NCI-H526 treated with DMSO at 0.1 percent for 48 hours (cell line): ENCODE results near the gene ADCY3.

ENCODE experiments used
- DNase-seq: peaks from one replicate; lab custom pipeline; 2025; lab: John Stamatoyannopoulos, UW

ADCY3 gene

GRCh38 chr2:24920098-24920808 lies at the start of gene ADCY3:
Gene ADCY3 (minus strand): TSS chr2:24920237. CDS start chr2:24918987, 1,250 bp downstream.
- DNase-seq = peak; percentile 45

GRCh38 chr2:24969784-24970183 lies 49.7 kb upstream of the ADCY3 start:
- no peak for DNase-seq

GRCh38 chr2:24961903-24962302 lies 41.9 kb upstream of the ADCY3 start:
- DNase-seq = no peak

- no peak for DNase-seq
Measured at GRCh38 chr2:24959761-24960160, 39.7 kb upstream of the ADCY3 start.

- DNase-seq = no peak
Measured at GRCh38 chr2:24958411-24958935, 38.4 kb upstream of the ADCY3 start.

GRCh38 chr2:24957976-24958375 lies 37.9 kb upstream of the ADCY3 start:
- DNase-seq = no peak

- no peak for DNase-seq
Measured at GRCh38 chr2:24957221-24957620, 37.2 kb upstream of the ADCY3 start.

- DNase-seq = no peak
Measured at GRCh38 chr2:24955921-24956320, 35.9 kb upstream of the ADCY3 start.

- no peak for DNase-seq
Measured at GRCh38 chr2:24955232-24955631, 35.2 kb upstream of the ADCY3 start.

GRCh38 chr2:24950102-24950501 lies 30.1 kb upstream of the ADCY3 start:
- no peak for DNase-seq

- DNase-seq = no peak
Measured at GRCh38 chr2:24948506-24948905, 28.5 kb upstream of the ADCY3 start.

- no peak for DNase-seq
Measured at GRCh38 chr2:24947561-24948157, 27.6 kb upstream of the ADCY3 start.

- no peak for DNase-seq
Measured at GRCh38 chr2:24945907-24946306, 25.9 kb upstream of the ADCY3 start.

- DNase-seq = no peak
Measured at GRCh38 chr2:24943427-24944053, 23.5 kb upstream of the ADCY3 start.

- no peak for DNase-seq
Measured at GRCh38 chr2:24939353-24939752, 19.3 kb upstream of the ADCY3 start.

GRCh38 chr2:24937236-24937635 lies 17.2 kb upstream of the ADCY3 start:
- DNase-seq = no peak

- DNase-seq = no peak
Measured at GRCh38 chr2:24935145-24935544, 15.1 kb upstream of the ADCY3 start.

- DNase-seq = no peak
Measured at GRCh38 chr2:24932715-24933114, 12.7 kb upstream of the ADCY3 start.

GRCh38 chr2:24930768-24931167 lies 10.7 kb upstream of the ADCY3 start:
- DNase-seq = no peak

GRCh38 chr2:24929230-24929629 lies 9.2 kb upstream of the ADCY3 start:
- DNase-seq = no peak

GRCh38 chr2:24928036-24928435 lies 8.0 kb upstream of the ADCY3 start:
- DNase-seq = no peak

GRCh38 chr2:24926602-24927252 lies 6.7 kb upstream of the ADCY3 start:
- DNase-seq = no peak

GRCh38 chr2:24926220-24926601 lies 6.2 kb upstream of the ADCY3 start:
- no peak for DNase-seq
